GM19438 (cell line): ENCODE measurements around the gene PAK1.
"Not testable (repeated sequence)": the region's sequence is repeated elsewhere in the genome, so short reads cannot be mapped to it uniquely, and the experiment has no call there.

ENCODE experiments used
- ATAC-seq: cut with Tn5 transposase; IDR thresholded peaks from one replicate; pipeline ENCODE4 v1.9.1; 2021; ENCODE audit warnings: low read depth; ENCODE audit not compliant: unreplicated experiment

PAK1 gene

DNA sequence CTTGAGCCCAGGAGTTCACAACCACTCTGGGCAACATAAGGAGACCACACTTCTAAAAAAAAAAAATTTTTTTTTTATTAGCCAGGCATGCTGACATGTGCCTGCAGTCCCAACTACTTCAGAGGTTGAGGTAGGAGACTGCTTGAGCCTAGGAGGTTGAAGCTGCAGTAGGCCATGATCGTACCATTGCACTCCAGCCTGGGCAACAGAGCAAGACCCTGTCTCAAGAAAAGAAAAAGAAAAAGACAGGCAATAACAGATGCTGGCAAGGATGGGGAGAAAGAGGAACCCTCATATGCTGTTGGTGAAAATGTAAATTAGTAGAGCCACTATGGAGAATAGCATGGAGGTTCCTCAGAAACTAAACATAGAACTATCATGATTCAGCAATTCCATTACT is 64.8 kb downstream of the PAK1 start:
- ATAC-seq: no peak

GRCh38 chr11:77407613-77408012 is 66.3 kb downstream of the PAK1 start:
- no peak for ATAC-seq

- no peak for ATAC-seq
Measured at GRCh38 chr11:77406396-77406795, 67.5 kb downstream of the PAK1 start.

- no peak for ATAC-seq
Measured at GRCh38 chr11:77403211-77403610, 70.7 kb downstream of the PAK1 start.

- ATAC-seq: no peak
Measured at GRCh38 chr11:77402218-77402556, 71.7 kb downstream of the PAK1 start.

DNA sequence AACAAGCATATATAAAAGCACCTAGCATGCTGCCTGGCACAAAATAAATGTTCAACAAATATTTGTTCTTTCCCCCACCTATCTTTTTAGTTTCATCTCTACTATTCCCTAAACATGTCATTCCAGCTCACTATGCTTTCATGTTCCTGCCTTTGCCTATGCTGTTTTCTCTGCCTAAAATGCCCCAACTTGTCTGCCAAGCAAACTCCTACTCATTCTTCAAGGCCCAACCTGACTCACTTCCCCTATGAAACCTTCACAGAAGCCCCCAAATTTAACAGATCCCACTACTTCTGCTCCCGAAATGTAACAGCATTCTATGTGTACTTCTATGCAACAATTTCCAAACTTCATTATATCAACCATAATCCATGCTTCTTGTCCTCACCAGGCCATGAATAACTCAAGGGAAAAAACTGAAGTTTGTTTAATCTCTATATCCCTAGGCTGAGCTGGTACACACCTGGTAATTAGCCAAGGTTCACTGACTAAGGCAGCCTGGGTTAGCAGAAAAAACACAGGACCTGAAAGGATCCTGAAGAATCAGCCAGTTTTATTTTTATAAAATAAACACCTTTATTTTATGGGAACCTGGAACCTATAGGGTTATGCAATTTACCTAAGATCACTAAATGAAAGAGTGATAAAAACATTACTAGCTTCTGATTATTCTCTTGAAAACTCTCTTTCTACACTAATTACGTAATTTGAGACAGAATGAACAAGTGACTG is 72.2 kb downstream of the PAK1 start:
- ATAC-seq: no peak

GRCh38 chr11:77400775-77401449 is 73.0 kb downstream of the PAK1 start:
- ATAC-seq: no peak

GRCh38 chr11:77400271-77400670 is 73.6 kb downstream of the PAK1 start:
- ATAC-seq: no peak

DNA sequence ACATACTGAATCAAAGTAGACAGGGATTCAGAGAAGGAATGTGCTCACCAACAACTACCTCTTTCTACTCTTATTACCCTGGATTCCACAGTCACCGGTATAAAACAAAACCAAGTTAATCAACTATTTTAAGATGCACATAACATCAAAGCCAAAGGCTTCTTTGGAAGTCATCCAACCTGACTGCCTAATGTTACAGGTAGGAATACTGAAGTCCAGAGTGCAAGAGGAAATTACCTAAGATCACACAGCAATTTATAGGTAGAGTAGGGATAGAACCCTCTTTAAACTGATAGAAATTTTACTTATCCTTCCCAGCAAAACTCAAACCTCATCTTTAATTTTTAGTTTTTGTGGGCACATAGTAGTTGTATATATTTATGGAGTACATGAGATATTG is 76.3 kb downstream of the PAK1 start:
- ATAC-seq: no peak

GRCh38 chr11:77396911-77397310 is 77.0 kb downstream of the PAK1 start:
- ATAC-seq: no peak

- no peak for ATAC-seq
Measured at GRCh38 chr11:77396305-77396704, 77.6 kb downstream of the PAK1 start.

GRCh38 chr11:77395460-77396173 is 78.3 kb downstream of the PAK1 start:
- no peak for ATAC-seq

DNA sequence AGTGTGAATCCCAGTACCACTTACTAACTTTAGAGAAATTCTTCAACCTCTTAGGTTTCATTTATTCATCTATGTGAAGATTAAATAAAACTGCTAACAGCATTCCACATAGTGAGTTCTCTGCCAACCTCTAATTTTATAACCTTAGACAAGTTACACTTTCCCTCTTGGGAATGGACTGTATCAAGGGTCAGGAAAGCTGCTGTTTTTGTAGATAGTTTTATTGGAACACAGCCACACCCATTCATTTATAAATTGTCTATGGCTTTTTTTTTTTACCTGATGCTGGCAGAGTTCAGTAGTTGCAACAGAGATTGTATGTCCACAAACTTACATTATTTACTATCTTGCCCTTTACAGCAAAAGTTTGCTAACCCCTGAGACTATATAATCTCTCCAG is 81.1 kb downstream of the PAK1 start:
- ATAC-seq: no peak

- no peak for ATAC-seq
Measured at GRCh38 chr11:77387701-77388100, 86.2 kb downstream of the PAK1 start.

- no peak for ATAC-seq
Measured at GRCh38 chr11:77386178-77386577, 87.7 kb downstream of the PAK1 start.

- not testable (repeated sequence) for ATAC-seq
Measured at GRCh38 chr11:77385255-77385771, 88.6 kb downstream of the PAK1 start.

DNA sequence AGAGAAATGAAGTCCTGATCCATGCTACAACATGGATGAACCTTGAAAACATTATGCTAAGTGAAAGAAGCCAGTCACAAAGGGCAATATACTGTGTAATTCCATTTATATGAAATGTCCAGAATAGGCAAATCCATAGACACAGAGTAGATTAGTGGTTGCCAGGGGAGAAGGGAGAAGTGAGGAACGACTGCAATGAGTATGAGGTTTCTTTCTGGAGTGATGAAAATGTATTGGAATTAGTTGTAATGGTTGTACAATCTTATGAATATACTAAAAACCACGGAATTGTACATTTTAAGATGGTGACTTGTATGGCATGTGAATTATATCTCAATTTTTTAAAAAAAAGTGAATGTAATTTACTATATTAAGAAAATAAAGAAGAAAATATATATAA is 89.3 kb downstream of the PAK1 start:
- ATAC-seq: no peak

- ATAC-seq: not testable (repeated sequence)
Measured at GRCh38 chr11:77383349-77383748, 90.5 kb downstream of the PAK1 start.

GRCh38 chr11:77381729-77382665 is 91.9 kb downstream of the PAK1 start:
- ATAC-seq: no peak

- ATAC-seq: no peak
Measured at GRCh38 chr11:77379934-77380333, 94.0 kb downstream of the PAK1 start.
